Upper lobe of left lung (tissue), 6 donors: Measurements from ENCODE around the gene TNRC6C. TPM values are rescaled to one million over a fixed set of nuclear protein-coding genes. Genes with fewer than 3 reads are reported as not detected.

Source experiments
- ATAC-seq, 2 donors: fragments of 200-7000 bp; cut with Tn5 transposase; one replicate each; pipeline ENCODE4 v1.9.1; 2022; ENCODE audit warnings: mild to moderate bottlenecking in 2 of 2, moderate library complexity in 2 of 2; ENCODE audit not compliant: low FRiP score in 2 of 2
- DNase-seq, 2 donors: peaks; one replicate each; pipeline ENCODE4 v3.0.0-alpha.2; 2019 to 2020
- H3K27ac ChIP-seq, 4 donors: fragments of 200-600 bp; sonication (generic); one replicate each; pipeline ENCODE4 v1.5.1; 2016 to 2019
- H3K27me3 ChIP-seq, 4 donors: fragments of 200-600 bp; sonication (generic); one replicate each; pipeline ENCODE4 v1.5.1; 2017 to 2019
- H3K36me3 ChIP-seq, 4 donors: fragments of 200-600 bp; sonication (generic); one replicate each; pipeline ENCODE4 v1.5.1; 2016 to 2019
- H3K4me1 ChIP-seq, 4 donors: fragments of 200-600 bp; sonication (generic); one replicate each; pipeline ENCODE4 v1.5.1; 2018 to 2019
- H3K4me3 ChIP-seq, 4 donors: fragments of 200-600 bp; sonication (generic); one replicate each; pipeline ENCODE4 v1.5.1; 2017 to 2019; ENCODE audit warnings: mild to moderate bottlenecking in 2 of 4, moderate library complexity in 1 of 4
- H3K9me3 ChIP-seq, 4 donors: fragments of 200-600 bp; sonication (generic); one replicate each; pipeline ENCODE4 v1.5.1; 2018 to 2019
- CTCF ChIP-seq, 6 experiments: fragments of 450-650 bp in 4 of 6; fragments of 200-600 bp in 2 of 6; sonication (generic) in 2 of 6; IDR thresholded peaks; one replicate each; pipeline ENCODE4 v1.5.1; 2016 to 2019; ENCODE audit warnings: antibody characterized with exemption in 6 of 6
- EP300 ChIP-seq, 4 donors: sonication (generic); formaldehyde crosslinking; IDR thresholded peaks; one replicate each; pipeline ENCODE4 v1.5.1; 2017; ENCODE audit warnings: antibody characterized with exemption in 4 of 4, control low read depth in 2 of 4
- POLR2A ChIP-seq, 4 donors: fragments of 450-650 bp; IDR thresholded peaks; one replicate each; pipeline ENCODE4 v1.5.1; 2016 to 2017; ENCODE audit warnings: antibody characterized with exemption in 4 of 4, mild to moderate bottlenecking in 2 of 4
- POLR2AphosphoS5 ChIP-seq, 2 donors: sonication (generic); formaldehyde crosslinking; IDR thresholded peaks; one replicate each; pipeline ENCODE4 v1.5.1; 2017; ENCODE audit warnings: antibody characterized with exemption in 2 of 2
- WGBS, 2 donors: methylation state at CpG; one replicate each; pipeline ENCODE4 v1.1.5; 2017 to 2018; 5-methylcytosine and 5-hydroxymethylcytosine counted together
- total RNA-seq, 6 donors: library from RNA; depleted of rRNA in 4 of 6; stranded (reverse); fragments of >200 nt in 4 of 6; gene quantifications; one replicate each; pipeline versions ENCODE4 v1.1.0 to v1.2.1, GENCODE V29; 2016 to 2021
- donor health status: DM: no; HTN: no; CAD: no; lungs with moderate emphysema.
- donor health status: DM: no; HTN: yes; CAD: no; lungs with severe emphysema.

The TNRC6C gene
- total RNA-seq, 6 donors from 2014 or later, result 8.7 to 38.8 (median 14.7) TPM

DNA sequence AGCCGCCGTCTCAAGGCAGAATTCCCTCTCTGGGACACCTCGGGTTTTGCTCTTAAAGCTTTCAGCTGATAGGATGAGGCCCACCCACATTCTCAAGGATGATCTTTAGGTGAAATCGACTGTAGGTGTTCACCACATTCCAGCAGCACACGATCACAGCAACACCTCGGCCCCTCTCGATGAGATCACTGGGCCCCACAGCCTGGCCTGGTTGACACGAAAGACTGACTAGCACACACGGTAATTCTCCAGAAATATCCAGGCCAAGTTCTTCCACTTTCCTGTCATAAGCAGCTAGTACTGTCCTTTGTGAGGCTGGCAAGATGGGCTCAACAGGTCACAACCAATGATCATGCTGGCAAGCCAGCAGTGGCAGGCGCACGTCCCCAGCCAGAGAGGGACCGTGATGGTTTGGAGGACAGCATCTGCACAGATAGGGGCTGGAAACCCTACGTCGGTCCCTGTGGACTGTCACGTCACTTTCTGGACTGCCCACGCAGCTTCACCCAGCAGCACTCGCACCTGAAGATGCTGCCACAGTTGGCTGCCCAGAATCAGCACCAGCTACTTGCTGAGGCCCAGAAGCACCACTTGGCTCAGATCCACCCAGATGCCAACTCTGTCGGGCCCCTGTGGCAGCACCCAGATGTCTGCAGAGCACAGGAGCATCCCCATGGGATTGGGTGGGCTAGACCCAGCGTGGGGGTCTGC, 152.7 kb downstream of the TNRC6C start:
- TF ChIP-seq EP300 (IDR thresholded peaks at IDR 0.05) (no peak), POLR2AphosphoS5 (IDR thresholded peaks at IDR 0.05) (no peak), POLR2A (IDR thresholded peaks at IDR 0.05) (no peak), CTCF (IDR thresholded peaks at IDR 0.05) (no peak)
- ATAC-seq (no peak), DNase-seq (no peak)
- peaks cover 4 to 24% (median 16%) of the 10 kb centered on the region in 4 donors for H3K4me1 ChIP-seq
- no peaks in the 10 kb centered on the region for H3K9me3 ChIP-seq
- WGBS, 2 donors, result 88 to 90% methylated on average over 15 to 19 of the region's 19 CpGs
- H3K27me3 ChIP-seq, result no peaks in the 10 kb centered on the region
- no peak overlapping the region for H3K27ac ChIP-seq
- H3K4me3 ChIP-seq, result no peak overlapping the region
- peaks cover 7 to 54% (median 48%) of the 10 kb centered on the region in 4 donors for H3K36me3 ChIP-seq

DNA sequence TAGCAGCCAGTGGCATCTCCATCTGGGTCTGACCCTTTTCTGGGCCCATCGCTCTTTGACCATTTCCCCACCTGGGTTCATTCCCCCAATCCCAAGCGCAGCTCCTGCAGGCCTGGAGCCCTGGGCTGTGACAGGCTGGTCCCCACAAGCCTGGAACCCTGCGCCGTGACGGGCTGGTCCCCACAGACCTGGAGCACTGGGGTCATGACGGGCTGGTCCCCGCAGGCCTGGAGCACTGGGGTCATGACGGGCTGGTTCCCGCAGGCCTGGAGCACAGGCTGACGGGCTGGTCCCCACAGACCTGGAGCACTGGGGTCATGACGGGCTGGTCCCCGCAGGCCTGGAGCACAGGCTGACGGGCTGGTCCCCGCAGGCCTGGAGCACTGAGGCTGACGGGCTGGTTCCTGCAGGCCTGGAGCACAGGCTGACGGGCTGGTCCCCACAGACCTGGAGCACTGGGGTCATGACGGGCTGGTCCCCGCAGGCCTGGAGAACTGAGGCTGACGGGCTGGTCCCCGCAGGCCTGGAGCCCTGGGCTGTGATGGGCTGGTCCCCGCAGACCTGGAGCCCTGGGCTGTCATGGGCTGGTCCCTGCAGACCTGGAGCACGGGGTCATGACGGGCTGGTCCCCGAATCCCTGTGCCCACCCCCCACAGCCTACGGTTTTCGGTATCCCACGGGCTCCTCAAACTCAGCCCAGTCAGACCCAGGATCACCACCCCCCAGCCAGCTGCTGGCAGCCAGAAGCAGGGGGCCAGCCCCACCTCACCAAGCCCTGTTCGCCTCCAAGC, 153.4 kb downstream of the TNRC6C start:
- WGBS, 2 donors, result 97 to 100% methylated on average over 8 to 24 of the region's 28 CpGs
- peaks cover 4 to 24% (median 16%) of the 10 kb centered on the region in 4 donors for H3K4me1 ChIP-seq
- peaks cover 7 to 56% (median 50%) of the 10 kb centered on the region in 4 donors for H3K36me3 ChIP-seq
- no peaks in the 10 kb centered on the region for H3K27me3 ChIP-seq
- H3K27ac ChIP-seq, result peak overlapping the region in 1 of 4 donors; percentile 69
- no peak for ATAC-seq
- H3K4me3 ChIP-seq, result no peak overlapping the region
- no peaks in the 10 kb centered on the region for H3K9me3 ChIP-seq
- peak in 1 of 2 donors; percentile 77 for DNase-seq
- TF ChIP-seq CTCF (IDR thresholded peaks at IDR 0.05) (no peak), POLR2AphosphoS5 (IDR thresholded peaks at IDR 0.05) (no peak), EP300 (IDR thresholded peaks at IDR 0.05) (no peak), POLR2A (IDR thresholded peaks at IDR 0.05) (no peak)

GRCh38 chr17:78112518-78113471, 154.3 kb downstream of the TNRC6C start:
- TF ChIP-seq POLR2AphosphoS5 (IDR thresholded peaks at IDR 0.05) (peak in 1 of 2 donors; percentile 56), POLR2A (IDR thresholded peaks at IDR 0.05) (peak in 1 of 4 donors; percentile 3), CTCF (IDR thresholded peaks at IDR 0.05) (peak; percentile 98 to 99 (median 99)), EP300 (IDR thresholded peaks at IDR 0.05) (no peak)
- peak overlapping the region in 2 of 4 donors; percentile 58 to 69 for H3K27ac ChIP-seq
- ATAC-seq (peak; percentile 89 to 90), DNase-seq (peak; percentile 84 to 96)
- H3K36me3 ChIP-seq, result peaks cover 7 to 65% (median 51%) of the 10 kb centered on the region in 4 donors
- 64 to 72% methylated on average over 11 to 33 of the region's 33 CpGs for whole genome bisulfite sequencing, 2 donors
- H3K4me3 ChIP-seq, result no peak overlapping the region
- peaks cover 4 to 27% (median 20%) of the 10 kb centered on the region in 4 donors for H3K4me1 ChIP-seq
- H3K27me3 ChIP-seq, result no peaks in the 10 kb centered on the region
- H3K9me3 ChIP-seq, result no peaks in the 10 kb centered on the region
